Fibroblast of lung (primary cell): ENCODE data around the gene ILDR1. TPM values are rescaled to one million over a fixed set of nuclear protein-coding genes. Genes with fewer than 3 reads are reported as not detected.

Source experiments
- DNase-seq, 2 donors: peaks; one replicate each; pipeline versions ENCODE4 v3.0.0 to v3.0.0-alpha.2; 2010; ENCODE audit warnings: low read depth in 2 of 2
- H2AFZ ChIP-seq: 2 replicates; pipeline ENCODE4 v1.5.1; 2012; ENCODE audit warnings: low read length, control low read depth, inconsistent platforms
- H3K27ac ChIP-seq: 2 replicates; pipeline ENCODE4 v1.5.1; 2011; ENCODE audit warnings: low read length, control low read depth; ENCODE audit not compliant: insufficient read depth
- H3K27me3 ChIP-seq: 2 replicates; pipeline ENCODE4 v1.5.1; 2011; ENCODE audit warnings: mild to moderate bottlenecking, low read length; ENCODE audit not compliant: control insufficient read depth, insufficient read depth
- H3K36me3 ChIP-seq: 2 replicates; pipeline ENCODE4 v1.5.1; 2011; ENCODE audit warnings: low read length; ENCODE audit not compliant: control insufficient read depth, insufficient read depth
- H3K4me1 ChIP-seq: 2 replicates; pipeline ENCODE4 v1.5.1; 2011; ENCODE audit warnings: low read length; ENCODE audit not compliant: control insufficient read depth, insufficient read depth; ENCODE audit errors: extremely low read depth
- H3K4me2 ChIP-seq: 2 replicates; pipeline ENCODE4 v1.5.1; 2011; ENCODE audit warnings: low read length, control low read depth; ENCODE audit not compliant: insufficient read depth; ENCODE audit errors: extremely low read depth
- H3K4me3 ChIP-seq, 4 experiments: fragments of 200-600 bp in 1 of 4; sonication (generic) in 1 of 4; replicated peaks in 1 of 4; 2 replicates each; pipeline ENCODE4 v1.5.1; 2011 to 2016; ENCODE audit warnings: low read length in 4 of 4, low read depth in 3 of 4, mild to moderate bottlenecking in 3 of 4, control low read depth in 2 of 4, inconsistent platforms in 1 of 4, mixed read lengths in 1 of 4; ENCODE audit not compliant: insufficient read depth in 1 of 4; ENCODE audit errors: control extremely low read depth in 1 of 4
- H3K79me2 ChIP-seq: 2 replicates; pipeline ENCODE4 v1.5.1; 2012; ENCODE audit warnings: mild to moderate bottlenecking, low read length, inconsistent platforms; ENCODE audit not compliant: control insufficient read depth, insufficient read depth
- H3K9ac ChIP-seq: 2 replicates; pipeline ENCODE4 v1.5.1; 2011; ENCODE audit warnings: mild to moderate bottlenecking, low read length, control low read depth; ENCODE audit not compliant: insufficient read depth
- H3K9me3 ChIP-seq: 2 replicates; pipeline ENCODE4 v1.5.1; 2012; ENCODE audit warnings: low read depth, low read length; ENCODE audit not compliant: control insufficient read depth, insufficient read depth
- H4K20me1 ChIP-seq: 2 replicates; pipeline ENCODE4 v1.5.1; 2011; ENCODE audit warnings: low read length; ENCODE audit not compliant: control insufficient read depth, insufficient read depth; ENCODE audit errors: extremely low read depth
- EZH2 ChIP-seq: IDR thresholded peaks from 2 replicates; pipeline ENCODE4 v1.5.1; 2012; ENCODE audit warnings: low read length, control low read depth, mild to moderate bottlenecking; ENCODE audit errors: missing control alignments
- polyA plus RNA-seq, 2 donors: library from polyadenylated mRNA; depleted of rRNA in 1 of 2; stranded (reverse) in 1 of 2; unstranded in 1 of 2; fragments of >200 nt; gene quantifications; 2 replicates each; pipeline ENCODE4 v1.2.1, GENCODE V29; 2011 to 2012; ENCODE audit warnings: missing spikeins in 1 of 2
- total RNA-seq: library from RNA; depleted of rRNA; stranded (reverse); fragments of >200 nt; gene quantifications from 2 replicates; pipeline ENCODE4 v1.2.1, GENCODE V29; 2014
- TF ChIP-seq, protein P1 (sequence below), 2 donors: IDR thresholded peaks in 1 of 2; conservative IDR thresholded peaks in 1 of 2; 1 replicate in 1 of 2; 2 replicates in 1 of 2; pipeline ENCODE4 v1.5.1; 2011 to 2012; ENCODE audit warnings: low read length in 2 of 2, control low read depth in 1 of 2, inconsistent platforms in 1 of 2, low read depth in 1 of 2, mild to moderate bottlenecking in 1 of 2

The ILDR1 gene
- total and polyA plus RNA-seq, 2 donors (not counting 1 experiment from before 2014, with no cell fraction given): not detected

DNA sequence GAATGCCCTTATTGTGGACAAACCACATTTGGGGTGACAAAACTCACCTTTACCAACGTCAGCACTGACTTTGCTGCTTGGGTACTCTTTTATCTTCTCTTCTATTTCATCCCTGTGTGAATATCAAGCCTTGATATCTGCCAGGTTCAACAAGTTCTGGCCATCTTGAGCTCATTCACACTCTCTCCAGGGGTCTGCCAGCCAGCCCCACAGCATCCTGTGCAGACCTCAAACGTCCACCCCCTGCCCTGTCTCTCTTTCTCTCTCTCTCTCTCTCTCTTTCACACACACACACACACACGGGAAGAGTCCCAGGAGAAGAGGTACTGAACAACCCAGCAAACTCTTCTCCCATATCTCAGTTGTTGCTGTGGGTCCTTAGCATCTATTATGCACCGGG, 10.7 kb downstream of the ILDR1 start:
- no peak for TF ChIP-seq EZH2
- Histone ChIP-seq H3K4me3 (no peak overlapping the region), H4K20me1 (no peaks in the 10 kb centered on the region), H3K9ac (no peak overlapping the region), H3K27me3 (no peaks in the 10 kb centered on the region), H3K9me3 (no peaks in the 10 kb centered on the region), H3K36me3 (no peaks in the 10 kb centered on the region), H3K27ac (no peak overlapping the region), H2AFZ (no peak overlapping the region), H3K4me2 (no peak overlapping the region), H3K4me1 (no peaks in the 10 kb centered on the region), H3K79me2 (no peaks in the 10 kb centered on the region)
- DNase-seq: no peak

DNA sequence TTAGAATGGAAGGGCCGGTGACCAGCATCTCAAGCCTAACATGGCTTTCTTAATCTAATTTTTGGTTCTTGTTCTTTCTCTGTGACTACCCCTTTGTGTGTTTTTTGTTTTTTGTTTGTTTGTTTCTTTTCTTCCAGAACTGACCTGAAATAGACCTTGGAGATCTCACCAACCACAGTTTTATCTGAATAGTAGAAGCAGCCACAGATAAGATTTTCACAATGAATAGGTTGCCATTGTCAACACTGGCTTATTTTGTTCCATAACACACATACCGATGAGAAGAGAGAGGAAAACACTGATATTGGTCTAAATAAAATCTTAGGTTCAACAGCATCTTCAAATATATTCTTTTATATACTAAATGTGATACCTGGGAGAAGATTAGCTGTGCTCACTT, 11.5 kb downstream of the ILDR1 start:
- no peaks in the 10 kb centered on the region for H4K20me1 ChIP-seq
- H3K27me3 ChIP-seq: no peaks in the 10 kb centered on the region
- no peaks in the 10 kb centered on the region for H3K36me3 ChIP-seq
- H3K4me3 ChIP-seq: no peak overlapping the region
- no peak overlapping the region for H3K27ac ChIP-seq
- no peaks in the 10 kb centered on the region for H3K79me2 ChIP-seq
- no peak for DNase-seq
- H3K4me2 ChIP-seq: no peak overlapping the region
- no peaks in the 10 kb centered on the region for H3K4me1 ChIP-seq
- H3K9me3 ChIP-seq: no peaks in the 10 kb centered on the region
- TF ChIP-seq, protein P1, sequence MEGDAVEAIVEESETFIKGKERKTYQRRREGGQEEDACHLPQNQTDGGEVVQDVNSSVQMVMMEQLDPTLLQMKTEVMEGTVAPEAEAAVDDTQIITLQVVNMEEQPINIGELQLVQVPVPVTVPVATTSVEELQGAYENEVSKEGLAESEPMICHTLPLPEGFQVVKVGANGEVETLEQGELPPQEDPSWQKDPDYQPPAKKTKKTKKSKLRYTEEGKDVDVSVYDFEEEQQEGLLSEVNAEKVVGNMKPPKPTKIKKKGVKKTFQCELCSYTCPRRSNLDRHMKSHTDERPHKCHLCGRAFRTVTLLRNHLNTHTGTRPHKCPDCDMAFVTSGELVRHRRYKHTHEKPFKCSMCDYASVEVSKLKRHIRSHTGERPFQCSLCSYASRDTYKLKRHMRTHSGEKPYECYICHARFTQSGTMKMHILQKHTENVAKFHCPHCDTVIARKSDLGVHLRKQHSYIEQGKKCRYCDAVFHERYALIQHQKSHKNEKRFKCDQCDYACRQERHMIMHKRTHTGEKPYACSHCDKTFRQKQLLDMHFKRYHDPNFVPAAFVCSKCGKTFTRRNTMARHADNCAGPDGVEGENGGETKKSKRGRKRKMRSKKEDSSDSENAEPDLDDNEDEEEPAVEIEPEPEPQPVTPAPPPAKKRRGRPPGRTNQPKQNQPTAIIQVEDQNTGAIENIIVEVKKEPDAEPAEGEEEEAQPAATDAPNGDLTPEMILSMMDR (conservative IDR thresholded peaks at IDR 0.05 in 1 of 2, IDR thresholded peaks at IDR 0.05 in 1 of 2; ENCODE audit: low read depth in 1 of 2, low read length in 2 of 2): no peak
- no peak for TF ChIP-seq EZH2
- no peak overlapping the region for H2AFZ ChIP-seq
- no peak overlapping the region for H3K9ac ChIP-seq

DNA sequence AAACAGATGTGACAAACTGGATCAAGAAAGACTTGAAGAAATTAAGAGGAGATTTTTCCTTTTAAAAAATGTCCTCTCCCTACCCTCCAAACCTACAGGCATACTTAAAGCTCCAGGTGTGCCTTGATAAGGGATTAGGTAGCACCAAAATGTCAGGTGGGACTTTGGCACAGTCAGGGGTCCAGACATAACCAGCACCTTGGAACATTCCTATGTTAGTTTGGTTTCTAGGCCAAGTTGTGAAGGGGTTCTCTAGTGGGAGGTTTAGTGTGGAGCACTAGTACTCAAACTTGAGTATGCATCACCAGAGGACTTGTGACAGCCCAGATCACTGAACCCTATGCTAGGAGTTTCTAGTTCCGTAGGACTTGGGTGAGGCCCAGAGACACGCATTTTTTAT, 13.9 kb downstream of the ILDR1 start:
- Histone ChIP-seq H3K27ac (no peak overlapping the region), H3K4me2 (no peak overlapping the region), H3K36me3 (no peaks in the 10 kb centered on the region), H3K79me2 (no peaks in the 10 kb centered on the region), H2AFZ (no peak overlapping the region), H3K9me3 (no peaks in the 10 kb centered on the region), H3K9ac (no peak overlapping the region), H4K20me1 (no peaks in the 10 kb centered on the region), H3K4me1 (no peaks in the 10 kb centered on the region), H3K4me3 (no peak overlapping the region), H3K27me3 (no peaks in the 10 kb centered on the region)
- no peak for DNase-seq
- TF ChIP-seq, protein P1 (conservative IDR thresholded peaks at IDR 0.05 in 1 of 2, IDR thresholded peaks at IDR 0.05 in 1 of 2; ENCODE audit: low read depth in 1 of 2, low read length in 2 of 2): no peak
- TF ChIP-seq EZH2: no peak
